Transverse colon (tissue), 4 donors: ENCODE results near the gene RNF11.

Source experiments
- POLR2AphosphoS5 ChIP-seq, 3 donors: sonication (generic); formaldehyde crosslinking; IDR thresholded peaks; one replicate each; pipeline ENCODE4 v1.6.1; 2016; ENCODE audit warnings: antibody characterized with exemption in 3 of 3
- TF ChIP-seq, protein P1 (sequence below), 5 experiments: fragments of 200-600 bp in 3 of 5; fragments of 450-650 bp in 2 of 5; sonication (generic) in 3 of 5; IDR thresholded peaks; 1 replicate in 2 of 5; 2 replicates in 3 of 5; pipeline ENCODE4 v1.5.1; 2016 to 2017; ENCODE audit warnings: antibody characterized with exemption in 5 of 5, inconsistent platforms in 3 of 5, mild to moderate bottlenecking in 2 of 5, moderate library complexity in 1 of 5

DNA sequence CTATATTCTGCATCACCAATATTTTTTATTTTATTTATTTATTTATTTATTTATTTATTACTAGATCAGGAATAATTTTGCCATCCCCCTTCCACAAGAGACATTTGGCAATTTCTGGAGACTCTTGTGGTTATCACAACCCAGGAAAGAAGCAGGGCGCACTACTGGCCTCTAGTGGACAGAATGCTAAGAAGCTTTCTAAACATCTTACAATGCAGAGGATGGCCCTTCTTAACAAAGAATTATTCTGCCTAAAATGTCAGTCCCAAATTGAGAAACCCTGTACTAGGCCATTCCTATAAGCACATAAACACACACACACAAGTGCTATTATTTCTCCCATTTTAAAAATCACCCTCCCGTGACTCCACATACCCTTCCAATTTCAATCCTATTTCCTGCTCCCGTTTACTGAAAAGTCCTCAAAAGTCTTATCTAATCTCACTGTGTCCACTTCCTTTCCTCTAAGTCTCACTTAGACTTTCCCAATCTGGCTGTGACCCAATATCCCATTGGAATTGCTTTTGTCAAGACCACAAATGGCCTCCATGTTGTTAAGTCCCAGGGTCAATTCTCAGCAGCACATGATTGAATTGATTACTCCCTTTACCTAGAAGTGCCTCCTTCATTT, 43.7 kb upstream of the RNF11 start:
- TF ChIP-seq, protein P1, sequence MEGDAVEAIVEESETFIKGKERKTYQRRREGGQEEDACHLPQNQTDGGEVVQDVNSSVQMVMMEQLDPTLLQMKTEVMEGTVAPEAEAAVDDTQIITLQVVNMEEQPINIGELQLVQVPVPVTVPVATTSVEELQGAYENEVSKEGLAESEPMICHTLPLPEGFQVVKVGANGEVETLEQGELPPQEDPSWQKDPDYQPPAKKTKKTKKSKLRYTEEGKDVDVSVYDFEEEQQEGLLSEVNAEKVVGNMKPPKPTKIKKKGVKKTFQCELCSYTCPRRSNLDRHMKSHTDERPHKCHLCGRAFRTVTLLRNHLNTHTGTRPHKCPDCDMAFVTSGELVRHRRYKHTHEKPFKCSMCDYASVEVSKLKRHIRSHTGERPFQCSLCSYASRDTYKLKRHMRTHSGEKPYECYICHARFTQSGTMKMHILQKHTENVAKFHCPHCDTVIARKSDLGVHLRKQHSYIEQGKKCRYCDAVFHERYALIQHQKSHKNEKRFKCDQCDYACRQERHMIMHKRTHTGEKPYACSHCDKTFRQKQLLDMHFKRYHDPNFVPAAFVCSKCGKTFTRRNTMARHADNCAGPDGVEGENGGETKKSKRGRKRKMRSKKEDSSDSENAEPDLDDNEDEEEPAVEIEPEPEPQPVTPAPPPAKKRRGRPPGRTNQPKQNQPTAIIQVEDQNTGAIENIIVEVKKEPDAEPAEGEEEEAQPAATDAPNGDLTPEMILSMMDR (IDR thresholded peaks at IDR 0.05) = peak; percentile 62 to 91 (median 81)
- TF ChIP-seq POLR2AphosphoS5 (IDR thresholded peaks at IDR 0.05) = no peak
